ENCODE measurements around the gene ARHGEF17. TPM values are rescaled to one million over a fixed set of nuclear protein-coding genes. Genes with fewer than 3 reads are reported as not detected.

ARHGEF17 gene
- total RNA-seq, 1 experiment from 2014 or later = 77.9 TPM

DNA sequence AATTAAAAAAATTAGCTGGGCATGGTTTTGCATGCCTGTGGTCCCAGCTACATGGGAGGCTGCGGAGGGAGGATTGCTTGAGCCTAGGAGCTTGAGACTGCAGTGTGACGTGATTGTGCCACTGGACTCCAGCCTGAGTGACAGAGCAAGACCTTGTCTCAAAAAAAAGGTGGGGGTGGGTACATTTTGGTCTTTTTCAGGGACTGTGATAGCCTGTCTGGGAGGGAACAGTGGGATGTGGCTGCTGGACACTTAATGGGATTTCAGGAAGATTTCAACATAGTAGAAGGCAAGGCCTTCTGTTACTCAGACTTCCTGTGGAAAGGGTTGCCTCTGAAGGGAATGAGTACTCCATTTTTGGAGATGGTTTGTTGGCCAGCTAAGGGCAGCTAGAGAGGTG lies 108.7 kb downstream of the ARHGEF17 start:
- TF ChIP-seq, protein P1, sequence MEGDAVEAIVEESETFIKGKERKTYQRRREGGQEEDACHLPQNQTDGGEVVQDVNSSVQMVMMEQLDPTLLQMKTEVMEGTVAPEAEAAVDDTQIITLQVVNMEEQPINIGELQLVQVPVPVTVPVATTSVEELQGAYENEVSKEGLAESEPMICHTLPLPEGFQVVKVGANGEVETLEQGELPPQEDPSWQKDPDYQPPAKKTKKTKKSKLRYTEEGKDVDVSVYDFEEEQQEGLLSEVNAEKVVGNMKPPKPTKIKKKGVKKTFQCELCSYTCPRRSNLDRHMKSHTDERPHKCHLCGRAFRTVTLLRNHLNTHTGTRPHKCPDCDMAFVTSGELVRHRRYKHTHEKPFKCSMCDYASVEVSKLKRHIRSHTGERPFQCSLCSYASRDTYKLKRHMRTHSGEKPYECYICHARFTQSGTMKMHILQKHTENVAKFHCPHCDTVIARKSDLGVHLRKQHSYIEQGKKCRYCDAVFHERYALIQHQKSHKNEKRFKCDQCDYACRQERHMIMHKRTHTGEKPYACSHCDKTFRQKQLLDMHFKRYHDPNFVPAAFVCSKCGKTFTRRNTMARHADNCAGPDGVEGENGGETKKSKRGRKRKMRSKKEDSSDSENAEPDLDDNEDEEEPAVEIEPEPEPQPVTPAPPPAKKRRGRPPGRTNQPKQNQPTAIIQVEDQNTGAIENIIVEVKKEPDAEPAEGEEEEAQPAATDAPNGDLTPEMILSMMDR (IDR thresholded peaks at IDR 0.05; ENCODE audit: insufficient read depth in 1 of 2, low read depth in 1 of 2, low read length in 1 of 2, severe bottlenecking in 1 of 2, unreplicated experiment in 1 of 2) = no peak
- ChIA-PET CTCF (no interaction called here), POLR2A (interaction anchor here (0.5 kb wide), 1 partner anchor 109 kb away, joined by 5 read pairs; no protein-coding TSS in a partner anchor)
- Histone ChIP-seq H3K9me3 (no peaks in the 10 kb centered on the region), H3K4me1 (peaks cover 13% of the 10 kb centered on the region), H3K27me3 (replicated peaks; ENCODE audit: control insufficient read depth, insufficient read depth, low read length) (no peaks in the 10 kb centered on the region), H3K4me3 (ENCODE audit: low read depth, low read length) (no peak overlapping the region), H3K36me3 (ENCODE audit: control insufficient read depth, insufficient read depth, low read length) (no peaks in the 10 kb centered on the region)
- no TSS peak for BruUV-seq (replicated peaks)
- Mint-ChIP-seq H3K4me1 (ENCODE audit: low read depth, unreplicated experiment) (no peaks in the 10 kb centered on the region), H3K27ac (ENCODE audit: unreplicated experiment) (no peak overlapping the region), H3K9me3 (ENCODE audit: unreplicated experiment) (no peaks in the 10 kb centered on the region), H3K27me3 (ENCODE audit: insufficient read depth, unreplicated experiment) (no peaks in the 10 kb centered on the region), H3K36me3 (ENCODE audit: insufficient read depth, unreplicated experiment) (peaks cover 5% of the 10 kb centered on the region), H3K4me3 (ENCODE audit: unreplicated experiment) (no peak overlapping the region)
- DNase-seq = no peak
- intact Hi-C loops (cut with micrococcal nuclease; ENCODE audit: unreplicated experiment) = no loop called here

Other genes starting within 250 kb of the ARHGEF17 start
- 27.2 and 32.7 TPM in 2 replicates for gene FCHSD2, start 166.0 kb upstream of the ARHGEF17 start, total RNA-seq (2022)
- gene P2RY2, start 90.0 kb upstream of the ARHGEF17 start, total RNA-seq (2022) = 10.4 and 11.4 TPM in 2 replicates
- gene P2RY6, start 35.9 kb upstream of the ARHGEF17 start, total RNA-seq (2022) = 48.4 and 55.7 TPM in 2 replicates
- gene RELT, start 68.1 kb downstream of the ARHGEF17 start, total RNA-seq (2022) = 11.7 and 12.7 TPM in 2 replicates

All from Caco-2 (cell line).